HFF-Myc (cell line): ENCODE data around the gene KCNIP2.

Source experiments
- DNase-seq: peaks from one replicate; pipeline ENCODE4 v3.0.0-alpha.2; 2011; ENCODE audit warnings: low read depth; ENCODE audit errors: extremely low read depth
- H3K4me3 ChIP-seq: replicated peaks from 2 replicates; pipeline ENCODE4 v1.5.1; 2011; ENCODE audit warnings: low read depth, mild to moderate bottlenecking, control low read depth, low read length
- TF ChIP-seq, protein P1 (sequence below): IDR thresholded peaks from 2 replicates; pipeline ENCODE4 v1.5.1; 2012; ENCODE audit warnings: mild to moderate bottlenecking, low read depth, low read length, control low read depth; ENCODE audit errors: missing control alignments

KCNIP2 gene

DNA sequence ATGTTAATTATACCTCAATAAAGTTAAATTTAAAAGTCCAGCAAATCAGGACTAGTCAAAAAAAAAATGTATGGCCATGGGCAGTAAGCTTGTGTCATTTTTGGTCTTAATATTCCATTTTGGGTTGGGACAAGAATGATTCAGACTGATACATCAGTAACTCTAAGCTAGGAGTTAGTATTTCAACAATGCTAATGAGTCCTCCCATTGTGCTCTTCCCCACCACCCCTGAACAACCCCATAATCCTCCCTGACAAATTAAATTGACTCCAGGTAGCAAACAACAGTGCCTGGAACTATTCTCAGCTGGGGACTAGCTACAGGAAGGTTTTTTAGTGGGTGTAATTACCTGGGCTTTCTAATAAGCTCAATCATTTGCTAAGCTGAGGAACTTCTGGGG, 30.7 kb upstream of the KCNIP2 start:
- no peak overlapping the region for H3K4me3 ChIP-seq
- TF ChIP-seq, protein P1, sequence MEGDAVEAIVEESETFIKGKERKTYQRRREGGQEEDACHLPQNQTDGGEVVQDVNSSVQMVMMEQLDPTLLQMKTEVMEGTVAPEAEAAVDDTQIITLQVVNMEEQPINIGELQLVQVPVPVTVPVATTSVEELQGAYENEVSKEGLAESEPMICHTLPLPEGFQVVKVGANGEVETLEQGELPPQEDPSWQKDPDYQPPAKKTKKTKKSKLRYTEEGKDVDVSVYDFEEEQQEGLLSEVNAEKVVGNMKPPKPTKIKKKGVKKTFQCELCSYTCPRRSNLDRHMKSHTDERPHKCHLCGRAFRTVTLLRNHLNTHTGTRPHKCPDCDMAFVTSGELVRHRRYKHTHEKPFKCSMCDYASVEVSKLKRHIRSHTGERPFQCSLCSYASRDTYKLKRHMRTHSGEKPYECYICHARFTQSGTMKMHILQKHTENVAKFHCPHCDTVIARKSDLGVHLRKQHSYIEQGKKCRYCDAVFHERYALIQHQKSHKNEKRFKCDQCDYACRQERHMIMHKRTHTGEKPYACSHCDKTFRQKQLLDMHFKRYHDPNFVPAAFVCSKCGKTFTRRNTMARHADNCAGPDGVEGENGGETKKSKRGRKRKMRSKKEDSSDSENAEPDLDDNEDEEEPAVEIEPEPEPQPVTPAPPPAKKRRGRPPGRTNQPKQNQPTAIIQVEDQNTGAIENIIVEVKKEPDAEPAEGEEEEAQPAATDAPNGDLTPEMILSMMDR: no peak
- DNase-seq: no peak

DNA sequence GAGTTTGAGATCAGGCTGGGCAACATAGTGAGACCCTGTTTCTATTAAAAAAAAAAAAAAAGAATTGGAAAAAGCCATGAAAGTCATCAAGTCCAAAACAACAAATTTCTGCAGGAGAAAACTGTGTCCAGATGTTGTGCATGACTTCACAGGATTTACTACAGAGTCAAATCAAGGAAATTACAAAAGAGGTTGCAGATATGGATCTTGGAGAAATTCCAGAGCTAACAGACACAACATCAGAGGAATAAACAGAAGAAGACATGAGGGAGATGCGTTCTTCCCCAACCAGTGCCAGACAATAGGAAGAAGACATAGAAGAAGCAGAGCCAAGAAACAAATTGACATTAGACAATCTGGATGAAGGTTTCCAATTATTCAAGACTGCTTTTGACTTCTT, 24.3 kb upstream of the KCNIP2 start:
- DNase-seq: peak; percentile 33
- H3K4me3 ChIP-seq: no peak overlapping the region
- TF ChIP-seq, protein P1: no peak

DNA sequence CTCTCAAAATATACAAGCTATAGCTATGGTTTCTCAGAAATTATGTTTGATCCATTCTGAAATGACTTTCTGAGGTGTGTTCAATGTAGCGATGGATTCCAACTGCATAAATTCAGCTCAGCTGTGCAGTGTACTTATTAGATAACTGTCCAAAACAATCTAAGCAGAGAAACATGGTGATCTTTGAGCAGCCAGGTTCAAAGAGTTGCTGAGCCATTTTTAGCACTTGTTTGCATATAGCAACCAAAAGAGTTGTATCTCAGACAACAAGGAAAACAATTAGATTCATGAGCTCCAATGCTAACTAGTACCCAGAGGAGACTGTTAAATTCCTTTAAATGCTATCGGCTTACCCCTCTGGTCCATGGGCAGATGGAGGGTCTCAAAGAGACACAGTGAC, 15.9 kb upstream of the KCNIP2 start:
- DNase-seq: no peak
- H3K4me3 ChIP-seq: no peak overlapping the region
- TF ChIP-seq, protein P1: no peak

DNA sequence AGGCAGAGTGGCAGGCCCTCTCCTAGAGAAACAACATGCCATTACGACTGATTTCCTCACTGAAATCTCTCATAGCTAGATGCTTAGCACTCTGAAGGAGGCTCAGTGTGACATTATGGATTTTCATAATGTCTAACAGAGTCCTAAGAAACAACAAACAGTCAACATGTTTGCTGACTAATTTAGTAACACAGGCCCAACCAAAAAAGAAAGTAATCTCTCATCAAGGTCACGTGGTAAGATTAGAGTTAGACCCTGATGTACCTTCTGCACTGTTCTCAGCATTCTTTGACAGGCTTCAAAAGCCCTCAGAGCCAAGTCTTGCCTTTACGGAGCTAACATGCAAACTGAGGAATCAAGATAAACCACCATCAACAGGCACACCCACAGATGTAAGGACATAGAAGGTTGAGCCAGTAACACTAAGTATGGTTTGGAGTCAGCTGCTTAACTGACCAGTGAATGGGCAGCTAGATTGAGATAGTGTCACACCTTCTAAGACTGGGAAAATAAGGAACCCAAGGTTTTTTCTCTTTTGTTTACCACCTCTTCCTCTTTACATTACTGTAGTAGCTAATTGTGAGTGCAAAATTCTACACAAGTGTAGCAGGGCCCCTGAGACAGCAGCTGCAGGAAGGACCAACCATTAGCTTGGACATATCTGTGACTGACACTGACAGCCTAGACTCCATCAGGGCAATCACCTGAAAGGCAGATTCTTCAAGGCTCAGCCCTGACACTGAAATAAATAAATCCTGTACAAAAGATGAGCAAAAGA, 15.3 kb upstream of the KCNIP2 start:
- no peak for DNase-seq
- TF ChIP-seq, protein P1: no peak
- no peak overlapping the region for H3K4me3 ChIP-seq

DNA sequence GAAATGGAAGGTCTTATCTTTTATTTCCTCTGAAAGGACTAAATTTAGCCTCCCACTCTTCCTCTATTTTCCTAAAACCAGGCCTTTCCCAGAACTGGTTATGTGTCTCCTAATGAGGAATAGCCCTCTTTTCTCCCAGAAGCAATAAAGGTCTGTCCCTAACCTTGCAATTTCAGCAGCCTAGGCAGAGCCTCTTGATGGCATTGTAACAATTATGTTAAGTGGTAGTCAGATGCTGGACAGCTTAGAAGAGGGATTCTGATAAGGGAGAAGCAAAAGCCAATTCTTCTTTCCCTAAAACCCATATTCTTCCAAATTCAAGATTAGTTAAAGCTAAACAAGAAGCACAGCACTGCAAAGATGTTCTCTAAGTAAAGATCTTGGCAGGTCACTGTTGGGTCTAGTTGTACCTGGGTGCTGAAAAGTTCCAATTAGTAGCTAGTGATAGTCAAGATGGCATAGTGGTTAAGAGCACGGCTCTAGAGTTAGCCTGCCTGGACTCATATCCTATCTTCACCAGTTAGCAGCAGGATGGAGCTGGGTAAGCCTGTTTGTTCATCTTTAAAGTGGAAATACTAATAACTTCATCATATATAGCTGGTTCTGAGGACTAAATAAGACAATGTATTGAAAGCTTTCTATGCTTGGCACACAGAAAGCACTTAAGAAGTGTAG, 14.3 kb upstream of the KCNIP2 start:
- no peak overlapping the region for H3K4me3 ChIP-seq
- DNase-seq: no peak
- TF ChIP-seq, protein P1: no peak

DNA sequence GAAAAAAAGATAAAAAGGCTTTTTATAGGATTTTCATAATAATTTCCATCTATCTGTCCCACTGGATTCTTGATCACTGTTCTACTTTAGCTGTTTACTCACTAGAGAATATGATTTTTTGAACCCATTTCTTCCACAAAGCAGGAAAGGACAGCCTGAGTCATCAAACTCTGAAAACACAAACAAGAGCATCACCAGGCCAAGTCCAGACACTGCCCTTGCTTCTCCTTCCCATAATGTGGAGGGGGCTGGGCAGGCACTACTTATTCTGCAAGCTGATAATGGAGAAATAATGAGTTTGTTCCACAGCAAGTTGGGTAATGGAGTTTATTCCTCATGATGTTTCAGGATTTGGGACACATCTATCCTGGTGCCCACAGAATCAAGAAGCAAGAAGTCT, 13.0 kb upstream of the KCNIP2 start:
- H3K4me3 ChIP-seq: no peak overlapping the region
- no peak for DNase-seq
- TF ChIP-seq, protein P1: no peak
